ENCODE data around the gene ZNF761.
"Not testable (repeated sequence)": the region's sequence is repeated elsewhere in the genome, so short reads cannot be mapped to it uniquely, and the experiment has no call there.

DNA sequence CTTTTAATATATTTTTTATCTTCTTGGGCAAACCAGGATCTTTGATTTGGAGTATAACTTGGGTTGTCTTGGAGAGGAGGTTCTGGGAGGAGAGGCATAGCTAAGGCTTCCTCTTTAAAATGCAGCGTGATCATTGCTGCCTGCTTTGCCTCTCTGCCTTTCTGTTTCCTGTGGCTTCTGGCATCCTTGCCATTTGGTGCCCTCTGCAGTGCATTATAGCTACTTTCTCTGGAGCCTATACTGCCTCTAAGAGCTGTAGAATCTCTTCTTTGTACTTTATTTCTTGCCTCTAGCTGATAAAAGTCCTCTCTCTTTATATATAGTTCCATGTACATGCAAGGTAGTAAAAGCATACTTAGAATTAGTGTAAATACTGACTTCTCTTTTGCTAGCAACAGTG lies 43.0 kb downstream of the ZNF761 start:
- TF ChIP-seq, protein P1, sequence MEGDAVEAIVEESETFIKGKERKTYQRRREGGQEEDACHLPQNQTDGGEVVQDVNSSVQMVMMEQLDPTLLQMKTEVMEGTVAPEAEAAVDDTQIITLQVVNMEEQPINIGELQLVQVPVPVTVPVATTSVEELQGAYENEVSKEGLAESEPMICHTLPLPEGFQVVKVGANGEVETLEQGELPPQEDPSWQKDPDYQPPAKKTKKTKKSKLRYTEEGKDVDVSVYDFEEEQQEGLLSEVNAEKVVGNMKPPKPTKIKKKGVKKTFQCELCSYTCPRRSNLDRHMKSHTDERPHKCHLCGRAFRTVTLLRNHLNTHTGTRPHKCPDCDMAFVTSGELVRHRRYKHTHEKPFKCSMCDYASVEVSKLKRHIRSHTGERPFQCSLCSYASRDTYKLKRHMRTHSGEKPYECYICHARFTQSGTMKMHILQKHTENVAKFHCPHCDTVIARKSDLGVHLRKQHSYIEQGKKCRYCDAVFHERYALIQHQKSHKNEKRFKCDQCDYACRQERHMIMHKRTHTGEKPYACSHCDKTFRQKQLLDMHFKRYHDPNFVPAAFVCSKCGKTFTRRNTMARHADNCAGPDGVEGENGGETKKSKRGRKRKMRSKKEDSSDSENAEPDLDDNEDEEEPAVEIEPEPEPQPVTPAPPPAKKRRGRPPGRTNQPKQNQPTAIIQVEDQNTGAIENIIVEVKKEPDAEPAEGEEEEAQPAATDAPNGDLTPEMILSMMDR (conservative IDR thresholded peaks at IDR 0.05 in 1 of 2, IDR thresholded peaks at IDR 0.05 in 1 of 2; ENCODE audit: low read depth in 1 of 2, low read length in 2 of 2) = not testable (repeated sequence)
- TF ChIP-seq EZH2 (IDR thresholded peaks at IDR 0.05; ENCODE audit: low read length, missing control alignments) = not testable (repeated sequence)
